GM10266 (cell line): ENCODE measurements around the gene CFL2.
"Not testable (repeated sequence)": the region's sequence is repeated elsewhere in the genome, so short reads cannot be mapped to it uniquely, and the experiment has no call there.

ENCODE experiments used
- DNase-seq: peaks from one replicate; pipeline ENCODE4 v3.0.0; 2012; ENCODE audit errors: extremely low spot score
- TF ChIP-seq, protein P1 (sequence below): IDR thresholded peaks from 2 replicates; pipeline ENCODE4 v1.5.1; 2012; ENCODE audit warnings: mild to moderate bottlenecking, low read depth; ENCODE audit not compliant: control insufficient read depth, insufficient read depth; ENCODE audit errors: missing control alignments

CFL2 gene

DNA sequence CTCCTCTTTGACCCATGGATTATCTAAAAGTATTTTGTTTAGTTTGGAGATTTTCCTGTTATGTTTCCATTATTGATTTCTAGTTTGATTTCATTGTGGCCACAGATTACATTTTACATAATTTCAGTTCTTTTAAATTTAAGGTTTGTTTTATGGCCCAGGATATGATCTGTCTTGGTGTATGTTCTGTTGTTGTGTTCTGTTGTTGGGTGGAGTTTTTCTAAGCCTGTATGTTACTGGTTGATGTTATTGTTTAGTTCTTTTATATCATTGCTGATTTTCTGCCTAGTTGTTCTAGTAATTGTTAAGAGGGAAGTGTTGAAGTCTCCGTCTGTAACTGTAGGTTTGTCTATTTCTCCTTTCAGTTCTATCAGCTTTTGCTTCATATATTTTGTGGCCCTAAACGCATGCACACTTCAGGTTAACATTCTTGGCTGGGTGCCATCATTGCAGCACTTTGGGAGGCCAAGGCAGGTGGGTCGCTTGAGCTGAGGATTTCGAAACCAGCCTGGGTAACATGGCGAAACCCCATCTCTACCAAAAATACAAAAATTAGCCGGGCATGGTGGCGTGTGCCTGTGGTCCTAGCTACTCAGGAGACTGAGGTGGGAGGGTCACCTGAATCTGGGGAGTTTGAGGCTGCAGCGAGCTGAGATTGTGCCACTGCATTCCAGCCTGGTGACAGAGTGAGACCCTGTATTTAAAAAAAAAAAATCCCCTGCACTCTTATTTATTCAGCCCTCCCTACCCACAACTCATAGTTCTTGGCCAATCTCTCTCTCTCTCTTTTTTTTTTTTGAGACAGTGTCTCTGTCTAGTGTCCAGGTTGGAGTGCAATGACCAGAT lies 28.1 kb upstream of the CFL2 start:
- no peak for DNase-seq
- TF ChIP-seq, protein P1, sequence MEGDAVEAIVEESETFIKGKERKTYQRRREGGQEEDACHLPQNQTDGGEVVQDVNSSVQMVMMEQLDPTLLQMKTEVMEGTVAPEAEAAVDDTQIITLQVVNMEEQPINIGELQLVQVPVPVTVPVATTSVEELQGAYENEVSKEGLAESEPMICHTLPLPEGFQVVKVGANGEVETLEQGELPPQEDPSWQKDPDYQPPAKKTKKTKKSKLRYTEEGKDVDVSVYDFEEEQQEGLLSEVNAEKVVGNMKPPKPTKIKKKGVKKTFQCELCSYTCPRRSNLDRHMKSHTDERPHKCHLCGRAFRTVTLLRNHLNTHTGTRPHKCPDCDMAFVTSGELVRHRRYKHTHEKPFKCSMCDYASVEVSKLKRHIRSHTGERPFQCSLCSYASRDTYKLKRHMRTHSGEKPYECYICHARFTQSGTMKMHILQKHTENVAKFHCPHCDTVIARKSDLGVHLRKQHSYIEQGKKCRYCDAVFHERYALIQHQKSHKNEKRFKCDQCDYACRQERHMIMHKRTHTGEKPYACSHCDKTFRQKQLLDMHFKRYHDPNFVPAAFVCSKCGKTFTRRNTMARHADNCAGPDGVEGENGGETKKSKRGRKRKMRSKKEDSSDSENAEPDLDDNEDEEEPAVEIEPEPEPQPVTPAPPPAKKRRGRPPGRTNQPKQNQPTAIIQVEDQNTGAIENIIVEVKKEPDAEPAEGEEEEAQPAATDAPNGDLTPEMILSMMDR: no peak

DNA sequence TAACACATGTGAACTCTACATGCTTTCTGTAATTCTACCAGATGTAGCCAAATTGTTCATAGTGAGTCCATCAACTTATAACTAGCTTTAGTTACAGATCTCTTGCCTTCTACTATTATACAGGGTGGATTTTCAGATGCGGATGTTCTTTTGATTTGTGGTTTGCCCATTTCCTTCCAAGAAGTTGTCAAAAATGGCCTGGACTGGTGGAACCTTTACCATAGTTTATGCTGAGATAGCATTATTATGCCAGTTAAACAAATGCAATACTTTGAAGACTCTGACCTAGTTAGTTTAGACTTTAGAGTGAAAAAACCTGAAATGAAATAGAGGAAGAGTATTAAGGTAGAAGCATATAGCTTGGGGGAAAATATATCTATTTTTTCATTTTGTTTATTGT lies 27.4 kb upstream of the CFL2 start:
- no peak for DNase-seq
- TF ChIP-seq, protein P1: no peak

DNA sequence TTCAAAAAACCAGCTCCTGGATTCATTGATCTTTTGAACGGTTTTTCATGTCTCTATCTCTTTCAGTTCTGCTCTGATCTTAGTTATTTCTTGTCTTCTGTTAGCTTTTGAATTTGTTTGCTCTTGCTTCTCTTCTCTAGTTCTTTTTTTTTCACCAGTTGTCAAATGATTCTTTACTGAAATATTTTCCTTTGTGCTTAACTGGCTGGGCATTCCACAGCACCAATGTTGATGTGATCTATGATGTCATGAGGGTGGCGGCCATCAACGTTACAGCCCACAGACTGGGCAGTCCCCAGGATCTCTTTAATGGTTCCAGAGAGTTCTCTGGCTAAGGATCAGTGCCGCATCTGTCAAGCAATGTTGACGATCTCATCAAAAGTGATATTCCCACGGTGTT lies 25.7 kb upstream of the CFL2 start:
- DNase-seq: not testable (repeated sequence)

DNA sequence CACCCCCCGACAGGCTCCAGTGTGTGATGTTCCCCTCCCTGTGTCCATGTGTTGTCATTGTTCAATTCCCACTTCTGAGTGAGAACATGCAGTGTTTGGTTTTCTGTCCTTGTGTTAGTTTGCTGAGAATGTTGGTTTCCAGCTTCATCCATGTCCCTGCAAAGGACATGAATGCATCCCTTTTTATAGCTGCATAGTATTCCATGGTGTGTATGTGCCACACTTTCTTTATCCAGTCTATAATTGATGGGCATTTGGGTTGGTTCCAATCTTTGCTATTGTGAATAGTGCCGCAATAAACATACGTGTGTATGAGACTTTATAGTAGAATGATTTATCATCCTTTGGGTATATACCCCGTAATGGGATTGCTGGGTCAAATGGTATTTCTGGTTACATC lies 22.7 kb upstream of the CFL2 start:
- DNase-seq: not testable (repeated sequence)

DNA sequence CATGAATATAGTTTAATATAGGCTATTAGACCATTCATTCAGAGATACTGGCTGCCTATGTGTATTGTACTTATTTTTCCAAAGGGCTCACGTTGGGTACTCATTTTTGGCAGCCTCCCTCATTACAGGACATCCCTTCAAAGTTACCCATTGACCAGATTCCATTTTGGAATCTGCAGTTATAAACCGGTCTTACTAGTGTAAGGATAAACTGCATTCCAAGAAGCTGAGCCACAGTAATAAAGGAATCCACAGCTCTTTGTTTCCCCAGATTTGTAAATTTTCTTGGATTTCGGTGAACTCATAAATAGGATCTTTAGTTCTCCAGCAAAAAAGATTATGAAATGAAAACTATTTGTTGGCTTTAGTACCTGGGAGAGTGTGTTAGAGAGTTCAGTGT lies 18.9 kb upstream of the CFL2 start:
- TF ChIP-seq, protein P1: no peak
- no peak for DNase-seq

DNA sequence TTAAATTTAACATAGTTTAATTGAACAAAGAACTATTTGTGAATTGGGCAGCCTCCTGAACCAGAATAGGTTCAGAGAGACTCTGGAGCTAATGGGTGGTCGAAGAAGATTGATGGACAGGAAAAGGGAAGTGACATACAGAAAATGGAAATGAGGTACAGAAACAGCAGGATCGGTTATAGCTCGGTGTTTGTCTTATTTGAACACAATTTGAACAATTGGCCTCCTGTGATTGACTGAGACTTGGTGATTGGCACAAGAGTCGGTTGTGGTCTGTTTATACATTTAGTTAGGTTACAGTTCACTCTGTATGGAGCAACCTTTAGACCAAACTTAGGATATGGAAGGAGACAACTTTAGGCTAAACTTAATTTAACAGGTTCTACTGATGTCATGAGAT lies 18.4 kb upstream of the CFL2 start:
- DNase-seq: no peak
- TF ChIP-seq, protein P1: no peak

DNA sequence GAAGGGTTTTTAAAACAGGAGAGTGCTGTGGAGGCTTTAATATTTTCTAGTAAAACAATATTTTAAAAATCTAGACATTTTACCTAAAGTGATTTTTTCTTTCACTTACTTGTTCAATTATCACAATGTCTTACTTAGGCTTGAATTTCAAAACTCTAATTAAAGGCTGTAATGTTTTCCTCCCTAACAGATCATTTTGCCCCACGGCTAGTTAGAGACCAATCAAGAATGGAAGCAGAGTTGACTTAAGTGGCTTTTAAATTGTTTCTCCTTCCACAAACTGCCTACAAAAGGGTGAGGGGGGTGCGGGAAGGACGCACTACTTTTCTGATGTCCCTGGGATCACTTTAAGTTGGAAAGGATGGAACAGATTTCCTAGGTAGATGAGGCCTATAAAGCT lies 9.5 kb upstream of the CFL2 start:
- TF ChIP-seq, protein P1: no peak
- no peak for DNase-seq

DNA sequence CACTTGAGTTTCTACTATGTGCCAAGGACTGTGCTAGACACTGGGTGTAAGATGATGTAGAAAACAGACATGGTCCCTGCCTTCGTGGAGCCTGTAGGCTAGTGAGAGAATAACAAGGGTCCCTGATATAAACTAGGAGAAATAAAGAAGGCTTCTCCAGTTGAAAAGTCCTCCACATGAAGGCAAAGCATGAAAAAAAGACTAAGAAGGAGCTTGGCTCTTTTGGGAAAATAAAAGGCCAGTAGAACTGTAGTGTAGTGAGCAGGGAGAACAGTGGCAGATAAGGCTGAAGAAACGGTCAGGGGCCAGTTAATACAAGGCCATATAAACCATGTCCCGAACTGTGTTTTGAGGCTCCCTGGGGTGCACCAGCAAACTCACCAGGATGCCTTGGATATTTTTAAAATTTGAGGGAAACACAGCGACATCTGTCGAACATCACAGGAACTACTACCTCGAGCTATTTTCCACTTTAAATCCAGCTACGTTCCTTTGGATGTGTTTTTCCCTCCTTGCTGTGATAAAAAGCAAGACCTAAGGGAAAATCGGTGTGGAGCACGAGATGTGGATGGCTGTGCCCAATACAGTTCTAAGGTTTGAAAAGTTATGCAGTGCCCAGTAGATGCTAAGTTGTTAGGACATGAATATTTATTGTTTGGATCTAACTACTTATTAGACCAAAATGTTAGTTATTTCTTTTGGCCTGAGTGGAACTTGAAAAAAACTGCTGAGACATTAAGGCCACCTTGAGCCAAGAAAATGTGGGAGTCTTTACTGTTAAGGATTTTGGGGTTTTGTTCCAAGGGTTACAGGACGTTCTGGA lies 8.5 kb upstream of the CFL2 start:
- TF ChIP-seq, protein P1: peak; percentile 73
- DNase-seq: peak; percentile 74
